GM21390 (cell line): ENCODE data around the gene NRTN.
"Not testable (repeated sequence)": the region's sequence is repeated elsewhere in the genome, so short reads cannot be mapped to it uniquely, and the experiment has no call there.

Experiments used
- ATAC-seq: cut with Tn5 transposase; IDR thresholded peaks from one replicate; pipeline ENCODE4 v1.9.1; 2021; ENCODE audit not compliant: unreplicated experiment

The NRTN gene, protein sequence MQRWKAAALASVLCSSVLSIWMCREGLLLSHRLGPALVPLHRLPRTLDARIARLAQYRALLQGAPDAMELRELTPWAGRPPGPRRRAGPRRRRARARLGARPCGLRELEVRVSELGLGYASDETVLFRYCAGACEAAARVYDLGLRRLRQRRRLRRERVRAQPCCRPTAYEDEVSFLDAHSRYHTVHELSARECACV

DNA sequence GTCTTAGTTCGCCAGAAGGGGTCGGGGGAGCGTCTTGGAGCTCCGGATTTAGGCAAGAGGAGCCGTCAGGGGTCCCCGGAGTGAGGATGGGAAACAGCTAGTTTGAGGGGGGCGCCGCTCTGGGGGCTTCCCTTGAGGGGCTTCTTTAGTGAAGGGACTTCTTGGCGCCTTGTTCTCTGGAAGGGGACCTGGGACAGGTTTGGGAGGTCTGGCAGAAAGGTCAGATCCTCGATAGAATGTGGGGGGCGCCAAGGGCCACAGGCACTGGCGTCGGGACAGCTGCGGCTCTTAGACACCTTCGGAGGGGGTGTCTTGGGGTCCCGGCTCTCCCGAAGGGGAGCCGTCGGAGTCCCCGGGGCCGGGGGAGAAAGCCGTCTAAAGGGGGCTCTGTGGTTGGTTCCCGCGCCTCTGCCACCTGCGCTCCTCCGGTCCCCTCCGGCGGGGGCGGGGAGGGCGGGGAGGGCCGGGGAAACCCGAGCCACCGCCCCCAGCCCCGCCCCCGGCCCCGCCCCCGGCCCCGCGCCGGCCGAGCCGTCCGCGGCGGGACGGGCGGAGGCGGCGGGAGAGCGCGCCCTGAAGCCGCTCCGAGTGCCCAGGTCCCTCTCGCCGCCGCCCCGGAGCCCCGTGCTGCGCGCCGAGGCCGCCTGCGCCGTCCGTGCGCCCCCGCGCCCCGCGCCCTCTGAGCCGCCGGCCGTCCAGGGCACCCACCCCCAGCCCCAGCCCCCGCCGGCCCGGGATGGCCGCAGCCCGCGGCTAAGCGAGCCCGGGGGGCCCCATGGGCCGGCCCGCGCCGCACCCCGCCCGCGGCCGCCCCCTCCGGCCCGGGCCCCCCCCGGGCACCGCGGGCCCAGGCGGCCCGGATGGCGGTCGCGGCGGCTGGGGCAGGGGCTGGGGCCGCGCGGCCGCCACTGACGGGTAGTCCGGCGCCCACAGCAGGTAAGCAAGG, at the start of gene NRTN:
Gene NRTN, plus strand, starts transcription at position 552 of the 946 bp plus-strand sequence. CDS start 19,099 bp downstream, outside the sequence.
- ATAC-seq = no peak

- no peak for ATAC-seq
Observed at GRCh38 chr19:5762608-5763217, 42.2 kb upstream of the NRTN start.

- ATAC-seq = no peak
Observed at GRCh38 chr19:5765220-5765619, 39.6 kb upstream of the NRTN start.

DNA sequence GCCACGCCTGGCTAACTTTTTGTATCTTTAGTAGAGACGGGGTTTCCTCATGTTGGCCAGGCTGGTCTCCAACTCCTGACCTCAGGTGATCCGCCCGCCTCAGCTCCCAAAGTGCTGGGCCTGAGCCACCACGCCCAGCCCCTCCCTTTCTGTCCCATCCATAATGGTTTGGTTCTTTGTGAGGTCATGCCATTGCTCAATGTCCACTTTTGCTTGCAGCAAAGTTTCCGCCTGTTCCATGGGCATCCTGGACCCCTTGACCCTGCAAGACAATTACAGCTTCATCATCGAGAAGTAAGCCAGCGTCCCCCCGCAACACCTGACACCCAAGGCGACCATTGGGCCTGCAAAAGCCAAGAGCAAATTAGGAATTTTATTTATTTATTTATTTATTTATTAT, 36.9 kb upstream of the NRTN start:
- no peak for ATAC-seq

GRCh38 chr19:5772416-5772815, 32.5 kb upstream of the NRTN start:
- ATAC-seq = no peak

GRCh38 chr19:5773276-5773675, 31.6 kb upstream of the NRTN start:
- ATAC-seq = no peak

- ATAC-seq = no peak
Observed at GRCh38 chr19:5774921-5775320, 29.9 kb upstream of the NRTN start.

DNA sequence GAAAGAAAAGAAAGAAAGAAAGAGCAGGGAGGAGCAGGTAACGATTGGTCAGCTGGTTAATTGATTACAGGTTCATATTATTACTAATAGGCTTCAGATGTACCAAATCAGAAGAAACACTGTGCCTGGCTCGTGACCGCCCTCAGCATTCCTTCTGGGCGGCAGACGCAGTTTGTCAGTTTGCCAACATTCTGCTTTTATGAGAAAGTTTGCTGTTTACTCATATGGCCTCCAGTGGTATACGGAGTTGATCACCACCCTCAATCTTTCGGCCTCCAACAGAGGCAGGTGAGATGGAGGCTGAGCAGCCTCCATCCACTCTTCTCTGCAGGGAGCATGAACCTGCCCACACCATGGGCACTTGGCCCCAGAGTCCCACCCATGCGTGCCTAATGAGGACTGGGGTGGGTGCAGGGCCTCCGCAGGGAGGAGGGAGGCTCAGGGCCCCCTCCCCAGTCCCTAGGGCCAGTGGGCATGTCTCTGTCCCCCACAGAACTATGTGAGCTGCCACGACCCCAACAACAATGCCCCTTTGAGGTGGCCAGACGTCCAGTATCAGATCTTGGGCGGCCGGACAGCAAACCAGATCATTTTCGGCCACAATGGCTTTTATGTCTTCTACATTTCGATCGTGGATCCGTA, 29.1 kb upstream of the NRTN start:
- ATAC-seq = no peak

DNA sequence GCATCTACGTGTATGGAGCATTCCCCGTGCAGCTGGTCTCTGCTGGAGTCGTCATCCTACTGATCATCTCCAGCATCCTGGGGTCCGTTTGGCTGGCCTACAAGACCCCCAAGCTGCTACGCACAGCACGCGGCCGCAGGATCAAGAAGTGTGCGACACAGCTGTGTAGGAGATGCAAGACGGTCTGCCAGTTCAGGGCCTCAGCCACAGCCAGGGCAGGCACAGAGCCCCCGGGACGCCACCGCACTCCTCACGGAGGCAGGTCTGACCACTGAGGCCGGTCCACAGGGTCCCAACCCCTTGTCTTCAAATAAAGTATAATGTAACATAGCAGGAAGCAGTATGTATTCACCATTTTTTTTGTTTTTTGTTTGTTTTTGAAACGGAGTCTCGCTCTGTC, 26.5 kb upstream of the NRTN start:
- no peak for ATAC-seq

GRCh38 chr19:5780916-5781315, 24.0 kb upstream of the NRTN start:
- not testable (repeated sequence) for ATAC-seq

- no peak for ATAC-seq
Observed at GRCh38 chr19:5782322-5782721, 22.5 kb upstream of the NRTN start.

- ATAC-seq = no peak
Observed at GRCh38 chr19:5782945-5783919, 21.6 kb upstream of the NRTN start.

GRCh38 chr19:5784581-5785147, 20.2 kb upstream of the NRTN start, which contains the start of gene PRR22:
Gene PRR22 (minus strand): TSS chr19:5784746. CDS start chr19:5784660, 86 bp downstream.
- no peak for ATAC-seq

- no peak for ATAC-seq
Observed at GRCh38 chr19:5785423-5785822, 19.4 kb upstream of the NRTN start.

DNA sequence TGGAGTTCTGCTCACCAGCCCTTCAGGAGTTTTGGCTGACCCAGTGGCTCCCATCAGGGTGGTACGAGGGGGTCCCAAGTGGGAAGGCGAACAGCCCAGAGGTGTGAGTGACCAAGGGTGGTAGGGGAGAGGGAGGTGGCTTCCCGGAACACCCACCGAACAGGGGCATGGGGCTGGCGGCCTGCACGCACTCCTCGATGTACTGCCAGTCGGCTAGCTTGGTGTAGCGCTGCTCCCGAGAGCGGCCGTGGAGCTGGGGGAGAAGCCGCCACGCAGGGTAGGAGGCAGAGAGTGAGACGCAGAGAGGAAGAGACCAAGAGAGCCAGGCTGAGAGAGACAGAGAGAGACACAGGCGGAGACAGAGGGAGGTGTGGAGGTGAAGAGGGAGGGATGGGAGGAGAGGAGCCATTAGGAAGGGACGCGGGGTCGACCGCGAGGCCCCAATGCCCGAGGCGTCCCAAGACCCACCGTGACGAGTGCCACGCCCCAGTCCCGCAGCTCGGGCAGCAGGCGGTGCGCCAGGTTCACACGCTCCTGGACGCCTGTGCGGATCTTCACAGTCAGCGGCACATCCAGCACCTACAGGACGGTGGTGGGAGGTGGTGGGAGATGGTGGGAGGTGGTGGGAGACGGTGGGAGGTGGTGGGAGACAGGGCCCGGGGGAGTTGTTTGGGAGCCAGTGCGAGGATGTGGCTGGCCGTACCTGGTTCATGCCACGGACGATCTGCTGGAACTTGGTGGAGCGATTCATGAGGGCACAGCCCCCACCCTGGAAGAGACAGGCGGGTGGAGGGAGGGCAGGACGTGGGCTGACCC, 18.1 kb upstream of the NRTN start:
- ATAC-seq = no peak

GRCh38 chr19:5787409-5788182, 17.3 kb upstream of the NRTN start:
- ATAC-seq = no peak

DNA sequence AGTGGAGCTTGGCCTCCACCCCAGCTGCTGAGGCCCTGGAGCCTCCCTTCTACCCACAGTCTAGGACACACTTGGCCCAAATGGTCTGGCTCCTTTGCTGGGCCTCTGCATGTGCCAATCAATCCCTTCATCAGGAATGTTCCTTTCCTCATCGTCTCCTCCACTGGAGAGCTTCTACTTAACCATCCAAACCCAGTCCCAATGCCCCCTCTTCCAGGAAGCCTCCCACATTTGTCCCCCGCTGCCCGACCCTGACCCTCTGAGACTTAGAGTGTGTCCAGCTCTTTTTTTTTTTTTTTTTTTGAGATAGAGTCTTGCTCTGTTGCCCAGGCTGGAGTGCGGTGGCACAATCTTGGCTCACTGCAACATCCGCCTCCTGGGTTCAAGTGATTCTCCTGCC, 16.4 kb upstream of the NRTN start:
- ATAC-seq = no peak

- ATAC-seq = no peak
Observed at GRCh38 chr19:5789351-5789761, 15.5 kb upstream of the NRTN start.
